DND-41 (cell line): ENCODE results near the gene SPO11.

ENCODE experiments used
- ATAC-seq: fragments of 200-7000 bp; cut with Tn5 transposase; 3 replicates; pipeline ENCODE4 v1.9.1; 2021; ENCODE audit warnings: low read depth; ENCODE audit not compliant: insufficient read depth
- DNase-seq: peaks from one replicate; pipeline ENCODE4 v3.0.0-alpha.2; 2020
- H2AFZ ChIP-seq: 2 replicates; pipeline ENCODE4 v1.6.0; 2012; ENCODE audit warnings: low read depth, low read length
- H3K27ac ChIP-seq: 2 replicates; pipeline ENCODE4 v1.5.1; 2012; ENCODE audit warnings: low read length, inconsistent platforms
- H3K27me3 ChIP-seq: fragments of 200-600 bp; sonication (generic); 2 replicates; pipeline ENCODE4 v1.6.0; 2012; ENCODE audit warnings: low read length, mild to moderate bottlenecking, inconsistent platforms; ENCODE audit not compliant: insufficient read depth, poor library complexity
- H3K36me3 ChIP-seq: 2 replicates; pipeline ENCODE4 v1.5.1; 2012; ENCODE audit warnings: low read length, inconsistent platforms; ENCODE audit not compliant: insufficient read depth
- H3K4me1 ChIP-seq: 2 replicates; pipeline ENCODE4 v1.5.1; 2012; ENCODE audit warnings: mild to moderate bottlenecking, low read length; ENCODE audit not compliant: insufficient read depth
- H3K4me2 ChIP-seq: 2 replicates; pipeline ENCODE4 v1.6.0; 2012; ENCODE audit warnings: mild to moderate bottlenecking, moderate library complexity, low read length, inconsistent platforms; ENCODE audit not compliant: insufficient read depth
- H3K4me3 ChIP-seq, 2 experiments: fragments of 200-600 bp in 1 of 2; shearing (Covaris generic) in 1 of 2; 2 replicates each; pipeline ENCODE4 v1.5.1; 2012 to 2016; ENCODE audit warnings: inconsistent platforms in 2 of 2, low read length in 2 of 2, mild to moderate bottlenecking in 2 of 2, low read depth in 1 of 2, moderate library complexity in 1 of 2
- H3K79me2 ChIP-seq: 2 replicates; pipeline ENCODE4 v1.6.0; 2012; ENCODE audit warnings: low read length, inconsistent platforms; ENCODE audit not compliant: insufficient read depth
- H3K9ac ChIP-seq: 2 replicates; pipeline ENCODE4 v1.6.0; 2012; ENCODE audit warnings: low read depth, mild to moderate bottlenecking, inconsistent platforms, low read length, moderate library complexity
- H3K9me3 ChIP-seq: 2 replicates; pipeline ENCODE4 v1.5.1; 2012; ENCODE audit warnings: low read length, moderate library complexity, mild to moderate bottlenecking, inconsistent platforms; ENCODE audit not compliant: insufficient read depth, severe bottlenecking
- H4K20me1 ChIP-seq: 2 replicates; pipeline ENCODE4 v1.6.0; 2012; ENCODE audit warnings: low read length; ENCODE audit not compliant: insufficient read depth
- CTCF ChIP-seq: IDR thresholded peaks from 2 replicates; pipeline ENCODE4 v1.5.1; 2012; ENCODE audit warnings: borderline replicate concordance, low read length, moderate library complexity, mild to moderate bottlenecking; ENCODE audit not compliant: poor library complexity, severe bottlenecking; ENCODE audit errors: extremely low read depth
- EZH2 ChIP-seq: IDR thresholded peaks from 3 replicates; pipeline ENCODE4 v1.6.1; 2012; ENCODE audit warnings: borderline replicate concordance, low read depth, mild to moderate bottlenecking, moderate library complexity, low read length, inconsistent platforms; ENCODE audit not compliant: severe bottlenecking

The SPO11 gene

GRCh38 chr20:57330998-57331397 is 1.4 kb downstream of the SPO11 start:
- TF ChIP-seq EZH2: no peak
- no peak for TF ChIP-seq CTCF
- Histone ChIP-seq H4K20me1 (0 out of 2 replicates have a peak, but pooled peaks cover 2% of the 10 kb centered on the region), H3K79me2 (no peaks in the 10 kb centered on the region), H3K9me3 (no peaks in the 10 kb centered on the region), H3K9ac (no peak overlapping the region), H3K4me1 (no peaks in the 10 kb centered on the region), H3K27ac (no peak overlapping the region), H3K4me2 (no peak overlapping the region), H2AFZ (no peak overlapping the region), H3K36me3 (no peaks in the 10 kb centered on the region), H3K27me3 (peaks cover 14% of the 10 kb centered on the region), H3K4me3 (no peak overlapping the region)
- DNase-seq: no peak
- no peak for ATAC-seq

- TF ChIP-seq EZH2 (no peak), CTCF (peak; percentile 30)
- Histone ChIP-seq H3K9ac (no peak overlapping the region), H3K4me2 (no peak overlapping the region), H3K79me2 (no peaks in the 10 kb centered on the region), H3K4me1 (no peaks in the 10 kb centered on the region), H3K27me3 (peaks cover 9% of the 10 kb centered on the region), H3K27ac (no peak overlapping the region), H2AFZ (no peak overlapping the region), H3K36me3 (no peaks in the 10 kb centered on the region), H3K4me3 (no peak overlapping the region), H4K20me1 (no peaks in the 10 kb centered on the region), H3K9me3 (no peaks in the 10 kb centered on the region)
- ATAC-seq (no peak), DNase-seq (no peak)
Observed at GRCh38 chr20:57332105-57333089, 2.8 kb downstream of the SPO11 start.

GRCh38 chr20:57335392-57335791 is 5.8 kb downstream of the SPO11 start:
- TF ChIP-seq EZH2 (no peak), CTCF (no peak)
- no peak overlapping the region for H3K27ac ChIP-seq
- H3K9ac ChIP-seq: no peak overlapping the region
- H3K4me2 ChIP-seq: no peak overlapping the region
- H3K4me1 ChIP-seq: no peaks in the 10 kb centered on the region
- H3K27me3 ChIP-seq: peaks cover 10% of the 10 kb centered on the region
- no peak overlapping the region for H3K4me3 ChIP-seq
- no peaks in the 10 kb centered on the region for H3K79me2 ChIP-seq
- DNase-seq: no peak
- H4K20me1 ChIP-seq: no peaks in the 10 kb centered on the region
- H2AFZ ChIP-seq: no peak overlapping the region
- no peaks in the 10 kb centered on the region for H3K9me3 ChIP-seq
- no peaks in the 10 kb centered on the region for H3K36me3 ChIP-seq
- ATAC-seq: no peak
